ENCODE results near the gene SOCS3. TPM values are rescaled to one million over a fixed set of nuclear protein-coding genes. Genes with fewer than 3 reads are reported as not detected.

SOCS3 gene
- total and polyA plus RNA-seq, 4 donors = 15.5 to 182 (median 91.5) TPM

Other genes starting within 250 kb of the SOCS3 start
- gene TMC6, start 231.3 kb downstream of the SOCS3 start, total RNA-seq = 10 to 100 TPM; 33.7 to 63.2 TPM
- 1 to 10 TPM; 5.5 to 9.1 TPM for gene TMC6, start 231.3 kb downstream of the SOCS3 start, polyA plus RNA-seq
- 10 to 100 TPM in 1 of 2 donors, 1 to 10 TPM in 1; 6.6 to 14.4 TPM for gene TMC8, start 229.3 kb downstream of the SOCS3 start, total RNA-seq
- 1 to 10 TPM; 1.0 to 8.0 TPM for gene TMC8, start 229.3 kb downstream of the SOCS3 start, polyA plus RNA-seq
- not detected for gene C17orf99, start 213.7 kb downstream of the SOCS3 start, total RNA-seq
- under 1 TPM in 1 of 2 donors, not detected in 1; 0.13 TPM for gene C17orf99, start 213.7 kb downstream of the SOCS3 start, polyA plus RNA-seq
- gene SYNGR2, start 191.5 kb downstream of the SOCS3 start, total RNA-seq = 10 to 100 TPM; 67.7 to 69.9 TPM
- 10 to 100 TPM; 49.0 to 91.9 TPM for gene SYNGR2, start 191.5 kb downstream of the SOCS3 start, polyA plus RNA-seq
- gene TK1, start 173.0 kb downstream of the SOCS3 start, total RNA-seq = 1 to 10 TPM; 2.4 to 3.8 TPM
- 1 to 10 TPM; 1.1 to 2.7 TPM for gene TK1, start 173.0 kb downstream of the SOCS3 start, polyA plus RNA-seq
- 10 to 100 TPM; 18.1 to 36.5 TPM for gene AFMID, start 172.7 kb downstream of the SOCS3 start, total RNA-seq
- gene AFMID, start 172.7 kb downstream of the SOCS3 start, polyA plus RNA-seq = 10 to 100 TPM; 22.2 to 45.4 TPM
- gene BIRC5, start 145.8 kb downstream of the SOCS3 start, total RNA-seq = 1 to 10 TPM in 1 of 2 donors, under 1 TPM in 1; 0.65 to 2.8 TPM
- 1 to 10 TPM in 1 of 2 donors, under 1 TPM in 1; 0.10 to 3.4 TPM for gene BIRC5, start 145.8 kb downstream of the SOCS3 start, polyA plus RNA-seq
- not detected for gene TMEM235, start 128.4 kb downstream of the SOCS3 start, total RNA-seq
- gene TMEM235, start 128.4 kb downstream of the SOCS3 start, polyA plus RNA-seq = not detected
- gene PGS1, start 18.6 kb upstream of the SOCS3 start, total RNA-seq = 10 to 100 TPM; 46.5 to 67.0 TPM
- 10 to 100 TPM in 1 of 2 donors, 1 to 10 TPM in 1; 9.9 to 30.3 TPM for gene PGS1, start 18.6 kb upstream of the SOCS3 start, polyA plus RNA-seq
- gene DNAH17, start 217.3 kb upstream of the SOCS3 start, total RNA-seq = under 1 TPM; 0.21 to 0.45 TPM
- gene DNAH17, start 217.3 kb upstream of the SOCS3 start, polyA plus RNA-seq = not detected

All from aorta (tissue), 4 donors.